ENCODE measurements around the gene DOCK9. TPM values are rescaled to one million over a fixed set of nuclear protein-coding genes. Genes with fewer than 3 reads are reported as not detected.

Gene DOCK9
- total and polyA plus RNA-seq, 2 experiments from 2014 or later = 8.5 to 57.7 TPM

- TF ChIP-seq ZNF462 (CRISPR knock-in tag; IDR thresholded peaks at IDR 0.05) = no peak
- no peak for TF ChIP-seq ZNF114 (CRISPR knock-in tag; IDR thresholded peaks at IDR 0.05)
- no peak for TF ChIP-seq POLR2AphosphoS5 (IDR thresholded peaks at IDR 0.05; ENCODE audit: low read depth)
- TF ChIP-seq NANOG (IDR thresholded peaks at IDR 0.05; ENCODE audit: borderline replicate concordance) = no peak
- no peaks in the 10 kb centered on the region for H3K4me1 ChIP-seq (ENCODE audit: insufficient read depth)
- no peaks in the 10 kb centered on the region for H3K79me2 ChIP-seq (replicated peaks; ENCODE audit: insufficient read depth)
- Mint-ChIP-seq H3K4me1 (peaks cover 11% of the 10 kb centered on the region), H3K4me3 (no peak overlapping the region), H3K36me3 (ENCODE audit: low read depth) (no peaks in the 10 kb centered on the region), H3K27me3 (ENCODE audit: insufficient read depth, low read depth, poor library complexity) (peaks cover 6% of the 10 kb centered on the region), H3K9me3 (no peaks in the 10 kb centered on the region), H3K27ac (no peak overlapping the region; the same call in 1 of the 2 replicates)
- H3K27me3 ChIP-seq (ENCODE audit: insufficient read depth) = no peaks in the 10 kb centered on the region
- no peak overlapping the region for H2AFZ ChIP-seq
- H3K27ac ChIP-seq (ENCODE audit: low read depth) = no peak overlapping the region
- ATAC-seq = peak; percentile 19; the same call in 1 of the 3 replicates
- DNase-seq (ENCODE audit: low spot score) = no peak
- H3K9me2 ChIP-seq (ENCODE audit: insufficient read depth) = no peaks in the 10 kb centered on the region
- H4K20me1 ChIP-seq (replicated peaks; ENCODE audit: insufficient read depth) = no peaks in the 10 kb centered on the region
- H3K36me3 ChIP-seq (ENCODE audit: insufficient read depth) = no peaks in the 10 kb centered on the region
- H3K4me3 ChIP-seq = no peak overlapping the region
- H3F3A ChIP-seq (replicated peaks; ENCODE audit: low read depth) = no peaks in the 10 kb centered on the region
- no peak overlapping the region for H3K4me2 ChIP-seq
Measured at GRCh38 chr13:98959291-98959690, 18.6 kb downstream of the DOCK9 start.

- DNase-seq (ENCODE audit: low spot score) = no peak
- H3K4me3 Mint-ChIP-seq = no peak overlapping the region
- H3K27me3 ChIP-seq (ENCODE audit: insufficient read depth) = no peaks in the 10 kb centered on the region
- H3K9me3 Mint-ChIP-seq = no peaks in the 10 kb centered on the region
- no peak for TF ChIP-seq REST (IDR thresholded peaks at IDR 0.05; ENCODE audit: unreplicated experiment)
- no peaks in the 10 kb centered on the region for H3K36me3 ChIP-seq (ENCODE audit: insufficient read depth)
- H3K36me3 Mint-ChIP-seq (ENCODE audit: low read depth) = no peaks in the 10 kb centered on the region
- H2AFZ ChIP-seq = no peak overlapping the region
- H3K4me3 ChIP-seq = no peak overlapping the region
- H3K4me1 ChIP-seq (ENCODE audit: insufficient read depth) = no peaks in the 10 kb centered on the region
- H3K9me2 ChIP-seq (ENCODE audit: insufficient read depth) = no peaks in the 10 kb centered on the region
- ATAC-seq = no peak
- H3F3A ChIP-seq (replicated peaks; ENCODE audit: low read depth) = no peaks in the 10 kb centered on the region
- H3K27me3 Mint-ChIP-seq (ENCODE audit: insufficient read depth, low read depth, poor library complexity) = peaks cover 6% of the 10 kb centered on the region
- no peak overlapping the region for H3K27ac ChIP-seq (ENCODE audit: low read depth)
- no peaks in the 10 kb centered on the region for H3K79me2 ChIP-seq (replicated peaks; ENCODE audit: insufficient read depth)
- H3K27ac Mint-ChIP-seq = no peak overlapping the region
- peaks cover 20% of the 10 kb centered on the region for H3K4me1 Mint-ChIP-seq
- H3K4me2 ChIP-seq = no peak overlapping the region
- no peaks in the 10 kb centered on the region for H4K20me1 ChIP-seq (replicated peaks; ENCODE audit: insufficient read depth)
Measured at GRCh38 chr13:98958443-98958794, 19.4 kb downstream of the DOCK9 start.
